Left hindlimb (tissue), 1 donor: Measurements from ENCODE around the gene ARHGAP30.
"Not testable (repeated sequence)": the region's sequence is repeated elsewhere in the genome, so short reads cannot be mapped to it uniquely, and the experiment has no call there.

ENCODE experiments used
- DNase-seq: peaks from one replicate; pipeline ENCODE4 v3.0.0-alpha.2; 2018

The ARHGAP30 gene

DNA sequence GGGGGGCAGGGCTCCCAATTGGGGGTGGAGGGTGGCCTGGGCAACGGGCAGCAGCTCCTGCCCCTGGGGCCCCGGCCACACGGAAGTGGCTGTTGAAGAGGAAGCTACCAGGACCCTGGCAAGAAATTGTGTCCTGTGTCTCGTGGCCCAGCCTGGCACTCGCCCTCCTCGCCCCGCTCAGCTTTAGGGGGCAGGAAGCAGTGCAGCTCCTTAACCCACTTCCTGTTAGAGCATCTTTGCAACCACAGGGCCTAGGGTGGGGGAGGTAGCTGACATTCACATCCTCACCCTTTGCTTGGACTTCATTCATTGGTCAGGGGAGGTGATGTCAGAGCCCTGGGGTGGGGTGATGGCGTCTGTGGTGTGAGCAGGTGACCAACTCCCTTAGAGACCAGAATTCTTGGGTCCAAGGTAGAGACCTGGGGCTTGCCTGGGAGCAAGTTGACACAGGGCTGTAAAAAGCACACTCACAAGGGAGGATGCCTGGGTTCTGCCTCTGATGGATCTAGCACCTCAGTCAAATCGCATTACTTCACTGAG lies at the start of gene ARHGAP30:
Gene ARHGAP30, minus strand, starts transcription at position 161 of the 540 bp plus-strand sequence. CDS start 267 bp downstream, outside the sequence.
- DNase-seq, result no peak

- DNase-seq, result peak; percentile 92
These were observed 48.3 kb upstream of the ARHGAP30 start, which contains the start of the genes NIT1 and PFDN2 for GRCh38 chr1:161117759-161118581. Gene NIT1, plus strand, starts transcription at chr1:161118105. Its CDS starts 72 bp downstream, at chr1:161118177. Gene PFDN2, minus strand, starts transcription at chr1:161118037. Its CDS starts 11 bp downstream, at chr1:161118026.

DNA sequence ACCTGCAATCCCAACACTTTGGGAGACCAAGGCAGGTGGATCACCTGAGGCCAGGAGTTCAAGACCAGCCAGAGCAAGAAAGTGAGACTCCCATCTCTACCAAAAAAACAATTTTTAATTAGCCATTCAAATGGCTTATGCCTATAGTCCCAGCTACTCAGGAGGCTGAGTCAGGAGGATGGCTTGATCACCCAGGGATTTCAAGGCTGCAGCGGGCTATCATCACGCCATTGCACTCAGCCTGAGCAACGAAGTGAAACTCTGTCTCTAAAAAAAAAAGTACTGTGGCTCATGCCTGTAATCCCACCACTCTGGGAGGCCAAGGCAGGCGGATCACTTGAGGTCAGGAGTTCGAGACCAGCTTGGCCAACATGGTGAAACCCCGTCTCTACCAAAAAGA lies 46.3 kb upstream of the ARHGAP30 start:
- not testable (repeated sequence) for DNase-seq

GRCh38 chr1:161115132-161115711 lies 45.5 kb upstream of the ARHGAP30 start:
- DNase-seq, result no peak

DNA sequence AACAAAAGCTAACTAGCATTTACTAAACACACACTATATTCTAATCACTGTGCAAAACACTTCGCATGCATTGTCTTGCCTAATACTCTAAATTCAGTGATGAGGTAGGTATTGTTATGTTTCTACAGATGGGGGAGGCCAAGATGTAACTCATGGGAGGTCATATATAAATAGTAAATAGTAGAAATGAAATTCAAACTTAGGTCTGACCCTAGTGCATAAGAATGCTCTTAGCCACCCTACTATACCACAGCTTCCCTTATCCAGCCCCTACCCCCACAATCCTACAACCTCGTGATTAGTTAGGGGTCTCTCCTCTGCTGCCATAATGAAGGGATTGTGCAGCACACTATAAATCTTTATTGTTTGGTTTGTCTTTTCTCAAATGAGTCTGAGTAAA lies 44.9 kb upstream of the ARHGAP30 start:
- no peak for DNase-seq

GRCh38 chr1:161113915-161114314 lies 44.2 kb upstream of the ARHGAP30 start:
- no peak for DNase-seq

- no peak for DNase-seq
These were observed 41.8 kb upstream of the ARHGAP30 start for GRCh38 chr1:161111527-161111926.

DNA sequence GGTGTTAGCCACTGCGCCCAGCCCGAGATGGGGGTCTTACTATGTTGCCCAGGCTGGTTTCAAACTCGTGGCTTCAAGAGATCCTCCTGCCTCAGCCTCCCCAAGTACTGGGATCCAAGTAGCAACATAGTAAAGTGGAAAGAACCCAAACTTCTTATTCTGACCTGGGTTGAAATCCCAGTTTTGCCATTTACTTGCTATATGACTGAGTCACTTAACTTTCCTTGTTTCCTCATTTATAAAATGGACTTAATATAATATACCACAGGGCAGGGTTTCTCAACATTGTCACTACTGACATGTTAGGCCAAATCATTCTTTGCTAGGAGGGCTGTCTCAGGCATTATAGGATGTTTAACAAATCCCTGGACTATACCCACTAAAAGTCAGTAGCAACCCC lies 41.4 kb upstream of the ARHGAP30 start:
- DNase-seq, result no peak

GRCh38 chr1:161106431-161106830 lies 36.7 kb upstream of the ARHGAP30 start:
- DNase-seq, result no peak

DNA sequence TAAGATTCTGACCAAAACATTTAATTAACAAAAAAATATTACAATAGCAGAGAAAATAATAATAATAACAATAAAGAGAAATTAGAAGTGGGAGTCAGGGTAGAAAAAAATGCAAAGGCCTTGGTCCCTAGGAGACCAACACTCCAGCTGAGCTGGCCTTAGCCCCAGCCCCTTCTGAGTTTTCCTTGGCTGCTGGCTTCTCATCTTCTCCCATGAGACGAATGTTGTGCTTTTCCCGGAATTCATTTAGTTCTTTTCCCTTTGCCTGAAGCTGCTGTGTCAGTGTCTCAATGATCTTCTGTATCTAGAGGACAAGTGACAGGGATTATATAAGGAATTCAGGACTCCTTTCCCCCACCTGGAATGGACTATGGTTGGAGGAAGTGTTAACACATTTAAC lies 30.9 kb upstream of the ARHGAP30 start:
- no peak for DNase-seq

DNA sequence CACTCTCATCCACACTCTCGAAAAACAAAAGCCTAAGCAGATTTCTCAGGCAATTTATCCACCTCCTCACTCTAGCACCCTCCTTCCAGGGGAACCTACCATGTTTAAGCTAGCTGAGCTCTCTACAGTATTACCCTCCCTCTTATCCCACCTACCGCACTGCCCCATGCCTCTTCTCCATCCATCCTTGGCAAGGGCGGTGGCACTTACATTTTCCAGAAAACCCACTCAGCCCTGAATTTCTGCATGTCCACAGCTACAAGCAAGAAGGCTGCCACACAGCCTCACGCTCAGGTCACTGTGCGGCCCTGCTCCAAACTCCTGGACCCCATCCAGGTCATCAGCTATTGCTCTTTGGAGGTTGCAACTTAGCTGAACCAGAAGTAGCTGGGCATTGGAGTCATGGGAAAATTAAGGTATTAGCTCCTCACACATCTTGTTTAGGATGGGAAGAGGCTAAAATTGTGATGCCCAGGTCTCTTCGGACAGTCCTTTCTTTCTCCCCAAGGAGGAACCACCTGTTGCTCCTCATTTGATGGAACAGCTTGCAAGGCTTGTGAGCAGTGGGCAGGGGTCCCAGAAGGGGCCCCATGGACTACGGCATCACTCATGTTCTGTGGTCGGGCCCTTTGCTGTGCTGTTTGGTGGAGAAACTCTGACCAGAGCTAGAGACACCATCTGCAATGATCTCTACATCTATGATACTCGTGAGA lies 29.6 kb upstream of the ARHGAP30 start:
- DNase-seq, result no peak

DNA sequence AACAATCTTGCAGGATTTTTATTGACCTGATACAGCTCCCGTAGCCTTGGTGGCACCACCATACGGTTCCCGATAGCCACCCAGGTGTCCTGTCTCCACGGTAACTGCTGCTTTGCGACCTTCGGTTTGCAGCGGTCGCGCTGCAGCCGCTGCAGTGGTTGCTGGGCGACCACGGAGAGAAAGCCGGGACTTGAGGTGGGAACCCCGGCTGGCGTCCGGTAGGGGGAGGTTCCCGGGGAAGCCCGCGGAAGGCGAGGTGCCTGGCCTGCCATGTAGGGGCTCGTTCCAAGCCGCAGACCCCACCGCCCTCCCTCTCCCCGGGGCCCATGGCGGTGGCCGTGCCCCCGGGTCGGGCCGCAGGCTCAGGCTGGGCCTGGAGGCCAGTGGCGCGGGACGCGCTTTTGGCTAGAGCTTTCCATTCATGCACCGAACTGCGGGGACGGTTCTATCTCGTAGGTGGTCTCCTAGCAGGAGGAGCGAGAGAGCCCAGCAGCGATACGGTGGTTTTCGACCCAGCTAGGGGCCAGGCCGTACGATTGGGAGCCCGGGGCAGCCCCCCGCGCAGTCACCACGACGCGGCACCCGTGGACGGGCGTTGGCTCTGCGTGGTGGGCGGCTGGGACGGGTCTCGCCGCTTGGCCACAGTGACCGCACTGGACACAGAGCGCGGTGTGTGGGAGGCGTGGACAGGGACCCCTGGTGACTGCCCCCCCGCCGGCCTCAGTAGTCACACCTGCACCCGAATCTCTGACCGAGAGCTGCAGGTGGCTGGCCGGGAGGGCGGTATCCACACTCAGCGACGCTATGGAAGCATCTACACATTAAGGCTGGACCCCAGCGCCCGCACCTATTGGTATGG lies 28.7 kb upstream of the ARHGAP30 start, which contains the start of gene KLHDC9:
Gene KLHDC9, plus strand, starts transcription at position 152 of the 859 bp plus-strand sequence. Its CDS starts 175 bp downstream, at position 327.
- DNase-seq, result peak; percentile 83

- peak; percentile 48 for DNase-seq
These were observed 26.8 kb upstream of the ARHGAP30 start for GRCh38 chr1:161096530-161096929.

GRCh38 chr1:161096015-161096414 lies 26.3 kb upstream of the ARHGAP30 start:
- no peak for DNase-seq

DNA sequence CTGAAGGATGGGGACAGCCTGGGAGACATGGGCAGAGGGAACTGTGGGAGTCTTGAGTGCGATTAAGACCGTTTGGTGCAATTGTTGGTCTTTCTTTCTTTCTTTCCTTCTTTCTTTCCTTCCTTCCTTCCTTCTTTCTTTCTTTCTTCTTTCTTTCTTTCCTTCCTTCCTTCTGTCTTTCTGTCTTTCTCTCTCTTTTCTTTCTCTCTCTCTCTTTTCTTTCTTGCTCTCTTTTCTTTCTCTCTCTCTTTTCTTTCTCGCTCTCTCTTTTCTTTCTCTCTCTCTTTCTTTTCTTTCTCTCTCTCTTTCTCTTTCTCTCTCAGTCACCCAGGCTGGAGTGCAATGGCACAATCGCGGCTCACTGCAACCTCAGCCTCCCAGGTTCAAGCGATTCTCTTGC lies 25.5 kb upstream of the ARHGAP30 start:
- DNase-seq, result no peak

- no peak for DNase-seq
These were observed 24.8 kb upstream of the ARHGAP30 start for GRCh38 chr1:161094481-161094880.

- no peak for DNase-seq
These were observed 22.9 kb upstream of the ARHGAP30 start for GRCh38 chr1:161092621-161093028.

- no peak for DNase-seq
These were observed 22.3 kb upstream of the ARHGAP30 start for GRCh38 chr1:161091796-161092507.

DNA sequence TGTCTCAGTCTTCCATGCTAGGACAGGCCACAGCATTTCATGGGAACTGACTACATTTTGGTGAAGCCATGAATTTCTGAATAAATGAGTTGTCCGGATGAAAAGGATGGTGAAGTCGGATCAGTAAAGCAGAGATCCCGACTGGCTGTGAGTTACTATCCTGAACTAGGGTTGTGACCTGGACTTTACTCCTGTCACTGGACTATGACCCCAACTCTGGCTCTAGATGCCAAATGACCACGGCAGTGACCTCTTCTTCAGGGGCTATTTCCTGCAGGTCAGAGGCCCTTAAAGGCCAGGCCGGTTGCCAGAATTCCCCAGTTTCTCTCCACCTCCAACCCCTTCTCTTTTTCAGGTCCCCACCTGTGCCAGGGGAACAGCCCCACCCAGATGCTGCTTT lies 21.4 kb upstream of the ARHGAP30 start:
- DNase-seq, result no peak

GRCh38 chr1:161090617-161091016 lies 20.9 kb upstream of the ARHGAP30 start:
- no peak for DNase-seq

- no peak for DNase-seq
These were observed 20.2 kb upstream of the ARHGAP30 start for GRCh38 chr1:161089938-161090337.
